Activated CD4-positive, alpha-beta T cell treated with anti-CD3 and anti-CD28 coated beads, Interleukin-10, Interleukin-2, amounts not matched to agents 100 ng/mL and 50 ng/mL, durations not matched to agents 16 hours and 8 hours (primary cell): ENCODE results near the gene ASAP2.

Source experiments
- DNase-seq: peaks from one replicate; pipeline ENCODE4 v3.0.0-alpha.2; 2020

The ASAP2 gene

DNA sequence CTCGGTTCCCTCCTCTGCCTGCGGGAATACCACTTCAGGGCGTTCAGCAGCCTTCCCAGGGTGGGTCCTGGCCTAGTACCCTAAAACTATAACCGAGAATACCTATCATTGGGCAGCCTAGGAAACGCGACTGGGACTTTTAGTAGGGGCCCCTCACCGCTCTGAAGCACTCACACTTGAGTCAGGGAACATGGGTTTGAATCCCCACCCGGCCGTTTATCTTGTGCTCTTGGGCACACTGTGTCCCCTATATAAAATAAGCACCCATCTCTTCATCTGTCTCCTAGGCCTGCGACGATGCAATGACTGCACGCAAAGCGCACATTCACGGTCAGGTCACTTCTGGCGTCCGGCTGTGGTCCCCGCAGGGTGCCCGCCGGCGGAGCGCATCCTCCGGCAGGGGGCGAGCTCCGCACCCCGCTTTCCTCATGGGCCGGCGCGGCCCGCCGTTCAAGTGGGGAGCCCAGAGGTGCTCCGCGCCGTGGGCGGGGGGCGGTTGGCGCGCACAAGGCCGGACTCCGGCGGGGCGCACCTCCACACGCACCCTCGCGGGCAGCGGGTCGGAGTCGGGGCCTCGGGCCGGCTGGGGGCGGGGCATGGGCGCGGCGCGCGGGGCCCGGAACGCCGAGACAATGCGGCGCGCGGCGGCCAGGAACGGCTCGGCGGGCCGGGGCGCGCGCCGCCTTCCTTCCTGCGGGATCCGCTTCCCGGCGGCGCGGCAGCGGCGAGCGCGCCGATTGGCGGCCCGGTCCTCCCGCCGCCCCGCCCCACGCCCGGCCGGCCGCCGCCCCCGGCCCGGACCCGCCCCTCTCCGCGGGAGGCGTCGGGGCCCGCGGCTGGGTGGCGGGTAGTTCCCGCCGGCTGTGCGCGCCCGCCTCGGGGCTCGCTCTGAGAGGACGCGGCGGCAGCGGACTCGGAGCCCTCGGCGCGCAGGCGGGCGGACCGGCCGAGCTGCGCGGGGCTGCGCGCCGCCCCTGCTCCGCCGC, at the start of gene ASAP2:
Gene ASAP2 (plus strand): TSS at position 850 of the 986 bp plus-strand sequence. CDS start 293 bp downstream, outside the sequence.
- peak; percentile 58 for DNase-seq

DNA sequence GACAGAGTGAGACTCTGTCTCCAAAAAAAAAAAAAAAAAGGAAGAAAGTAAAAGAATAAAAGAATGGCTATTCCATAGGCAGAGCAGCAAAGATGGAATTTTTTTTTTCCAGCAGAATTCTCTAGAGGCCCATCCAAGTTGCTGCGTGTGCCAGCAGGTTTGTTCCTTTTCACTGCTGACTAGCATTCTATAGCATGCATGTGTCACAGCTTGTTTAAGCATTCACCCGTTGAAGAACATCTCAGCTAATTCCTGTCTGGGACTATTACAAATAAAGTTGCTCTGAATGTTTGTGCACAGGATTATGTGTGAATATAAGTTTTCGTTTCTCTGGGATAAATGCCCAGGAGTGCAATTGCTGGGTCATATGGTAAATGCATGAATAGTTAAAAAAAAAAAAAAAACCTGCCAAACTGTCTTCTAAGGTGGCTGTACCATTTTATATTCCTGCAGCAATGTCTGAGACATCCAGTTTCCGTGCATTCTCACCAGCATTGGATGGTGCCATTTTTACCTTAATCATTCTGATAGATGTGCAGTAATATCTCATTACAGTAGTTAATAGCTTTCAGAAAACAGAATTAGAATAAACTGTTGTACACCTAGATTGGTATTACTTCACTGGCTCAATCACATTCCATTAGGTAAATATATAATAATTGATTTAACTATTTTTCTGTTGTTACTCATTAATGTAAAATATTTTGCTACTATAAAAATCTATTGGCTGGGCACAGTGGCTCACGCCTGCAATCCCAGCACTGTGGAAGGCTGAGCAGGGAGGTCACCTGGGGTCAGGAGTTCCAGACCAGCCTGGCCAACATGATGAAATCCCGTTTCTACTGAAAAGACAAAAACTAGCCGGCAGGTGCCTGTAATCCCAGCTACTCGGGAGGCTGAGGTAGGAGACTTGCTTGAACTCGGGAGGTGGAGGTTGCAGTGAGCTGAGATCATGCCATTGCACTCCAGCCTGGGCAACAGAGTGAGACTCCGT, 47.5 kb upstream of the ASAP2 start:
- no peak for DNase-seq

DNA sequence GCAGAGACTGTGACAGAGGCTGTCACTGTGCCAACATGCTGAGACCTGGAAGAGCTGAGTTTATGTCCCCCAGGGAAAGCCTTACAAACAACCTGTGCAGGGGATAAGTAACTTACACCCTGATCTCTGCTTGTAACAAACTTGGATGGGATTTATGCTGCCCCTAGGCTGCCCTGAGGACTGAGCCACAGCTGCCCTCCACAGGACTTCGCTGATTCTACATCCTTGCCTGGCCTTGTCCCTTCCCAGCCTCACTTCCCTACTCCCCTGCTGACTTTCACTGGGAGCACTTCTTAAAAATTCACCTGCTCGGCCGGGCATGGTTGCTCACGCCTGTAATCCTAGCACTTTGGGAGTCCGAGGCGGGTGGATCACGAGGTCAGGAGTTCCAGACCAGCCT, 45.9 kb upstream of the ASAP2 start:
- DNase-seq = no peak

DNA sequence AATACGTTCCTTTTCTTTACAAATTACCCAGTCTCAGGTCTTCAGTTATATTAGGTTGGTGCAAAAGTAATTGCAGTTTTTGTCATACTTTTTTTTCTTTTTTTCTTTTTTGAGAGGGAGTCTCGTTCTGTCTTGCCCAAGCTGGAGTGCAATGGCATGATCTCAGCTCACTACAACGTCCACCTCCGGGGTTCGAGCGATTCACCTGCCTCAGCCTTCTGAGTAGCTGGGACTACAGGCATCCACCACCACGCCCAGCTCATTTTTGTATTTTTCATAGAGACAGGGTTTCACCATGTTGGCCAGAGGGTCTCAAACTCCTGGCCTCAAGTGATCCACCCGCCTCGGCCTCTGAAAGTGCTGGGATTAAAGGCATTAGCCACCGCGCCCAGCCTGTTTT, 43.8 kb upstream of the ASAP2 start:
- DNase-seq = no peak

DNA sequence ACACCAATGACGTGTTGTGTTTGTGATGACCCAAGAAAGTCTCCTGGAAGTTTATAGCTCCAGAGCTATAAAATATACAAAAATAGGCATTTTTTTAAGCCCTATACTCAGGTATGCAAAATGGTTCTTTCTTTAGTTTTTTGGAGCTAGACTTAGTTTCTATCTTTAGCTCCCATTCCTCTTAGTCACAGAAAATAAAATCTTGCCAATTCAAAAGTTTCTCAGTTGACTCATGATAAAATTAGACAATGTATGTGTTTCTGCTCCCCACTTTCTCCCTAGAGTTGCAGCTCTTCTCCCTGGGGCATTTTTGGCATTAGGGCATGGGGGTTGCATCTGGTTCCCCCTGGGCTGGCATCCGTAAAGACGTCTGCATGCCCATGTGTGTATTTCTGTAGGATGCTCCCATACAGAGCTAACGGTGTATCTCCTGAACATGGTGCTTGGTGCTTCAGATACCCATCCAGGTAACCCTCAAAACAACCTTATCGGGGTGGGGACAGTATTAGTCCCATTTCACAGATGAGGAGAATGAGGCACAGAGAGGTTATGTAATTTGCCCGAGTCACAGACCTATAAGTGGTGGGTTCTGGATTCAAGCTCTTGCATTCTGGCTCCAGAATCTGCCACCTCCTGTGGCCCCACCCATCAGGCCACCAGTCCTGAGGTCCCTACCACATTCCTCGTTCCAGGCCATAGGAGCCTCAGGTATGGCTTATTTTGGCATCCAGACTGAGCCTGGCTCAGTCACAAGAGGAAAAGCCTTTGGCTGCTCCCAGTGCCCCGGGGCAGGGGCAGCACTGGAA, 43.1 kb upstream of the ASAP2 start:
- DNase-seq = no peak

DNA sequence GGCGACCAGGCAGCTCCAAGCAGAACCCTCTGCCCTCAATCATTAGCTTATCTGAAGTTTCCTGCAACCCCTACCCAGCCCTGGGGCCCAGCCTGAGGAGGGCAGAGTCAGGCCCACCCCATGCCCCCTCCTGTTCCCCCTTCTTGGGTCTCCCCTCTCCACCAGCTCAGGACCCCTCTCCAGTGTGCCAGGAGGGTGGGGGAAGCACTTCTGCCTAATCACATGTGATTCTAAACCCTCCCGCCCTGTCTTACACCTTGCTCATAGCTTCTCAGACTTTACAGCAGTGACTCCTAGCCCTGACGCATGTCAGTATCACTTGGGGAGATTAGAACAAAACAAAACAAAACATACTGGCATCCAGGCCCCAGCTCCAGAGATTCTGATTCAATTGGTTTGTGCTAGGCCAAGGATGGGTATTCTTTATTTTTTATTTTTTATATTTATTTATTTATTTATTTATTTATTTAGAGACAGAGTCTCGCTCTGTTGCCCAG, 42.5 kb upstream of the ASAP2 start:
- no peak for DNase-seq

DNA sequence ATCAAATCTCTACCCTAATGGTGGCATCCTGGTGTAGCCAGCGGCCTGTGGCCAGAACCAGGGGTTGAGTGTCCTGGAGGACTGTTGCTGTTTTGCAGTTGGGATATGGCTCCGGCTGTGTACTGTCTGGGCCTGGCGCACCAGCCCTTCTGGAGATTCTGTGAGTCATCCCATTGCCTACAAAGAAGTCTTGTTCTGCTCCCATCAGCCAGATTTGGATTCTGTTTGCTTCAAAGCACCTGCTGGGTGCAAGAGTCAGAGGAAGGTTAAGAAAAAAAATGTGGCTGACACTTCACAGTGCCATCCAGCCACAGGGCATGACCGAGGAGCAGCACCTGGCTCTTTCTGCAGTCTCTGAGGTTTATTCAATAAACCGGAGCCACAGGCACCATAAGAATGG, 41.0 kb upstream of the ASAP2 start:
- DNase-seq = no peak

DNA sequence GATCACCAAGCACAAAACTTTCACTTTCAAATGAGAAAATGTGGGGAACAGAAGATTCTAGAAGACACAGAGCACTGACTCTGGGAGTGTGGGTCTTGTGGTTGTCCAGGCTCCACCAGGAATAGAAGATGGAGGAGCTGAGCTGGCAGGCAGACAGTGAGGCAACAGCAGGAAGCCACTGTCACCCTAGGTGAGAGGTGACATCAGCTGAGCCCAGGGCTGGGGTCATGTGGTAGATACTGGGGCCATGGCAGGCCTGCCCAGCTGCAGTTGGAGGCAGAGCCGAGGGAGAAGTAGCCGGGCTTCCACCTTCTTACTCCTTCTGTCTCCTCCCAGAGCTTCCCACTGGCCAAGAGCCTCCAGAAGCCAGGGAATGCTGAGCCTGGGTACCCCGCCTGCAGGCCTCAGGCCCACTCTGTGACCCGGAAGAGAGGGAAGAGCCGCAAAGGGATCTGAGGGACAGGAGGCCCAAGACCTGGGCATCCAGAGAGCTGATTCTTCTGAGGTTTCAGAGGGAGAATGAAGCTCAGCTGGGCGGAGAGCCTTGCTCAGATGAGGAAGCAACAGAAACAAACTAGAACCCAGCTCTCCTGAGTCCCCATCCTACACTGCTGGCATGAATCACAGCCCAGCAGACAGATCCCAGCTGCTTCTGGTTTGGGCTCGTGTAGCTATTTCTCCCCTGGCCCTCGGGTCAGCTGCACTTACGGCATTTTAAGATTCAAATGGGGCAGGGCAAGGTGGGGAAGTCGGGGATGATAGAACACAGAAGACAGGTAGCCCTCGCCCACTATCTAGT, 39.8 kb upstream of the ASAP2 start:
- DNase-seq = no peak

DNA sequence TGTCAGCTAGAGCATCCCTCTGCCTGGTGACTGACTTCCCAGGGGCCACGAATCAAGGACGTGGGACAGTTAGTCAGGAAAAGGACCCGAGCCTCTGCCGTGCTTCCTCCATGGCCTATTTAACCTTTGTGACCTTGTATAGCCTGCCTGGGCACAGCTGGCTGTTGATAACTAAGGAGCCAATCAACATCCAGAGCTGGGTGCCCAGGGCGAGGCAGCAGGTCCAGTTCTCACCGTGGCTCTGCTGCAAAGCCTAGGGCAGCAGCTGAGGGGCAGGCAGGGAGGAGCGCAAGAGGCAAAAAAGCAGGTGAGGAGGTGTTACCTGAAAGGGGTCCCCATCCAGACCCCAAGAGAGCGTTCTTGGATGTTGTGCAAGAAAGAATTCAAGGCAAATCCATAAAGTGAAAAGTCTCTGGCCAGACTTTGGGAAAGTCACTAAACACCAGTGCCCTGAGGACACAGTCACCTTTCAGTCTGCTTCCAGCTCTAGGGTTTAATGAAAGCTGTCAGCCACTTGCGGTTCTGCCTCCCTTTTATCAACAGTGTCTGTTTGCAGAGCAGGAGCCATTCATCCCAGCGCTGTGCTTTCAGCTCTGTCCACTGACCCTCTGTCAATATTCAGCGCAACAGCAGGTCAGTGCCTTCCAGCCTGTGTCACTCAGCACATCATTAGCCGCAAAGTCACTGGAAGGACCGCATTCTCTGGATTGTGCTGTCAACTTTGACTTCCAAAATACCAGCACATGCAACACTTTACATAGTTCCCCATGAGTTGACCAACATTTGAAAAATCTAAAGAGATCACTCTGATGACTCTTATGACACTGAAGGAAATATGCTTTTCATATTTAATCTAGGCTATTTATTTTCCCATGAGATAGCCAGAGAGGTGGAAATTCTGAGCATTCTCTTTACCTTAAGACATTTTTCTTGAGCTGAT, 38.6 kb upstream of the ASAP2 start:
- no peak for DNase-seq

DNA sequence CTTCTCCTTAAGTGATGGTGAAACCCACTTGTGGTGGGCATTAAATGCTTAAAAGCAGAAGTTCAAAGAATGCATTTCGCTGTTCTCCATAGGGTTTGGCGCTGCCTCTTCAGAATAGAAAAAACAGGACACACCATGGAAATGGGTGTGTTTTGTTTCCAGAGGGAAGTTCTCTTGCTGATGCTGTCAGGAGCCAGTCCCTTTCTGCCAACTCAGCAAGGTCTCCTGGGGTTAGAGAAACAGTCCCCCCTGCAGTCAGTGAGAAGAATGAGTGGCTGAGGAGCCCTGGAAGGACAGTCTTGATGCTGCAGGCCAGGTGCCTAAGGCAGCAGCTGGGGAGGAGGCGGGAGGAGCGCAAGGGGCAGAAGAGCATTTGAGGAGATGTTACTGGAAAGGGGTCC, 37.8 kb upstream of the ASAP2 start:
- DNase-seq = no peak

DNA sequence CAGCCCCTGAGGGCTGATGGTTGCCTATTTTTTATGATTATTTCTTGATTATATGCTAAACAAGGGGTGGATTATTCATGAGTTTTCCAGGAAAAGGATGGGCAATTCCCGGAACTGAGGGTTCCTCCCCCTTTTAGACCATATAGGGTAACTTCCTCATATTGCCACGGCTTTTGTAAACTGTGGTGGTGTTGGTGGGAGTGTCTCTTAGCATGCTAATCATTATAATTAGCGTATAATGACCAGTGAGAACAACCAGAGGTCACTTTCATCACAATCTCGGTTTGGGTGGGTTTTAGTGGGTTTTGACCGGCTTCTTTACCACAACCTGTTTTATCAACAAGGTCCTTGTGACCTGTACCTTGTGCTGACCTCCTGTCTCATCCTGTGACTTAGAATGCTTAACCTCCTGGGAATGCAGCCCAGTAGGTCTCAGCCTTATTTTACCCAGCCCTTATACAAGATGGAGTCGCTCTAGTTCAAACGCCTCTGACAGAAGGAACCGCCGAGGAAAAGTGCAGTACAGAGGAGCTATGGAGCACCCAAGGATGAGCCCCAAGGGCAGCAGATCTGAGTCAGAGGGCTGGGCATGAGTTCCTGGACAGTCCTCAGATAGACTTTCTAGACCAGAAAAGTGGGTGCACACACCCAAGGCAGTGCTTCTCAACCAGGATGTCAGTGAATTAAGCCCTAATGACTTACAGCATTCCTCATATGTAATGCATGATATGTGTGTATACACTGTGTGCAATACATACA, 37.1 kb upstream of the ASAP2 start:
- no peak for DNase-seq

DNA sequence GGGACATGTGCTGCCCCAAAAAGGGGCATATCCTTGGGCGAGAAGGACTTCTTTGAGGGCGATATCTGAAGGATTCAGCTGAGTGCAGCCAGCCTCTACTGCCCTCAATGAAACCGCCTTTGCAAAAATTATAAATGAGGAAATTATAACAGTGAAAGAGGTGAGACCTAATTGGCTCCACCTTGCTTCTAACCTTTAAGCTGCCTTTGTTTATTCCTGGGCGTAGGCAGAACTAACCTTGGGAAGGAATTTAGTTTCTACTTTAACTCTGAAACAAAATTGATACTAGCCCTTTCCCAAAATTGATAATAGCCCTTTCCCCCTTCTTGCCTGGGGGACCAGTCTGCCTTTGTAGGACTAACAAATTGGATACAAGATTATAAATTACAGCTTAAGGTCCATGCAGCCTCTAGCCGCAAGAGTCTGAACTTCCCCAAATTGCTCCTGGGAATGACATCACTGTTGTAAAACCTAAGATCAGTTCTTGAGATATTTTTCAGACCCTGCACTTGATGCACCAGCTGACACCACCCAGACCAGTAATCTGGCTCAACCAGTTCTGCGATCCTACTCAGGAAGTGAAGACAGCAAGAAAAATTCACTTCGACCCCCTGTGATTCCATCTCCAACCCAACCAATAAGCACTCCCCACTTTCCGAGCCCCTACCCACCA, 36.0 kb upstream of the ASAP2 start:
- no peak for DNase-seq

DNA sequence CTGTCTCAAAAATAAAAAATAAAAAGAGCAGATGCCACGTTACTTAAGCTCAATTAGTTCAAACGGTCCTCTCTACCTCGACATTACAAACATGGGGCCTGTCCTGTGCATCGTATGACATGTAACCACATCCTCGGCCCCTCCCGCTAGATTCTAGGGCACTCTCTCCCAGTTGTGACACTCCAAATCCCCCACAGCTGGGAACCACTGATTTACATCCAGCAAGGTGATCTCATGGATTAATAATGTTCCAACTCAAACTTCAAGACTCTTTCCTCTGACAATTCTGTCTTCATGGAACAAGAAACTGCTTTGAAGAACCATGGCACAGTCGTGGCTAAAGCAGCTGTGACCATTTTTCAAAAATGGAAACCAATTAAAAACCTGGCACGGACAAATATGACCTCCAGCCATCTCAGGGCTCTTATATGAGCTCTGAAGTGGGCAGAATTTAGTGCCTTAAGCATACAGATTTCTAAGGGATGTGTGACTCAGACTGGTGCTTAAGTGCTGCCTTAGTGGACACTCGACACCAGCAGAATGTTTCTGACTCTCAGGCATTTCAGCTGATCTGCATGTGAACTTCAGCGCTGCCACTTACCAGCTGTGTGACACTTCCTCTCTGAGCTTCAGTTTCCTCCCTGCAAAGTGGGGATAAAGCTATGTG, 31.7 kb upstream of the ASAP2 start:
- DNase-seq = no peak

DNA sequence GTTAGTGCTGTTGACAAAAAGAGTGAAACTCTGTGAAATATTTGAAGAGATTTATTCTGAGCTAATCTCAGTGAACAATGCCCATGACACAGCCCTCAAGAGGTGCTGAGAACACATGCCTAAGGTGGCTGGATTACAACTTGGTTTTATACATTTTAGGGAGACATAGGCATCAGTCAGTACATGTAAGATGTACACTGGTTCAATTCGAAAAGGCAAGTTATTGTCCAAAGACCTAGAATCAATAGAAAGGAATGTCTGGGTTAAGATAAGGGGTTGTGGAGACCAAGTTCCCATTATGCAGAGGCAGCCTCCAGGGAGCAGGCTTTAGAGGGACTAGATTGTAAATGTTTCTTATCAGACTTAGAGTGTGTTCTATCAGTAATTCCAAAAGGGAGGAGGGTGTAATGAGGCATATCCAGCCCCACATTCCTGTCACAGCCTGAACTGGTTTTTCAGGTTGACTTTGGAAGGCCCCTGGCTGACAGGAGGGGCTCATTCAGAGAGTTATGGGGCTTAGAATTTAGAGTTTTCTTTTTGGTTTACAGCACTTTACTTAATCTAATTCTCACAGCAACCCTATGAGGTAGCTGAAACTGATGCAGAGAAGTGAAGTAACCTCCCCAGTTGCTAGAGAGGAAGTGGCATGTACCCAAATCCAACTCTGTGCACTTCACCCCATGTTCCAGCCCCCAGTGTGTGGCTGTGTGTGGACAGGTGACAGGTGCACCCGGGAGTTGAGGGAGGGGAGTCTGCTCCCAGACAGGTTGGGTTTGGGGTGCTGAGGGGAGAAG, 28.3 kb upstream of the ASAP2 start:
- DNase-seq = no peak

DNA sequence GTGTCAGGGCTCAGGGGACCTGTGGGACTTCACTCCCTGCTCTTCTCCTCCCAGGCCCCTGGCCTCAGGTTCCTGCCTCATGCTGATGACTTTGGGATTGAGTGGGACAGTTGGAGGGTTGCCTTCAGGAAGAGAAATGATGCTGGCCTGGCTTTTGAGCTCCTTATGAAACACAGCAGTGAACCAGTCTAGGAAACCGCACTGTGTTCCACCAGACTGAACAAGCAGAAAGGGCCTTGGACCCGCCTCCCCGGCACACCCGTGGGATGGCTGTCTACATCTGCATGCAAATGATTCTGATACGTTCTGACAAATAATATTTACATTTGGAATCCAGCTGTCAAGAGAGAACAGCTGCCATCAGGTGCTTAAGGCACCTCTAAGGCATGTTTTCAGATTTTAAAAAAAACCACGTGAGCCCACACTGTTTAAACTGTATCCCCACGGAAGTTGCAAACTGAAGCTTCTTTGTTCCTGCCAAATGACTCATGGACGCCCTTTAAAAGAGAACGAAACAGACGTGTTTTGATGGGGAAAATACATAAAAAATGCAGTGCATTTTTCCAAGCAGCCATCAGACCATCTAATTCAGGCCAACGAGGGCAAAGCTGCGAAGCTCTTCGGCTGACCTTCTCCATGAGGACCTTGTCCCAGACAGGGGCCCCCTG, 27.6 kb upstream of the ASAP2 start:
- no peak for DNase-seq

DNA sequence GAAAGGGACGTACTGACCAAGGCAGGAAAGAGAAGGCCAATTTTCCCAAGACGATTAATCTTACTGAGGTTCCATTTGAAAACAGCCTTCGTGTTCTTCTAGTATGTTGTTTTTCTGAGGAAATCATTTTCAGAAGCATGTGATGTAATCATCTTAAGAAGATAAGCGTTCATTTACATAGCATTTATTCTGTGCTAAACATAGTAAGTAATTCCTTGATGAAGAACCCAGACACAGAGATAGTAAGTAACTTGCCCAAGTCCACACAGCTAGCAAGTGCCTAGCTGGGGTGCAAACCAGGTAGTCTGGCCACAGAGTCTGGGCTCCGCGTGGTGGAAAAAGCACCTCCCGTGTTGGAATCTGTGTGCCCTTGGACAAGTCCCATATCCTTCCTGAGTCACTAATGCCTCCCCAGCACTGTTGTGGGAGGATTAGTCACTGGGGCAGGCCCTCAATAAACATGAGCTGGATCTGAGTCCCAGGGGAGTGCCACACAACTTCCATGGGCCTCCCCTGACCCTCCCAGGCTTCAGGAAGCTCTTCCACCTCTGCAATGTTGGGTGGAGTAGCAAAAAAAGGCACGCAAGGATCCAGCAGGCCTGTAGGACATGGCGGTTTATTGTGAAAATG, 26.9 kb upstream of the ASAP2 start:
- DNase-seq = no peak
